Amygdala (tissue), 56 donors: ENCODE measurements around the gene CATSPERB.
"Not testable (repeated sequence)": the region's sequence is repeated elsewhere in the genome, so short reads cannot be mapped to it uniquely, and the experiment has no call there.

Experiments
- DNase-seq, 56 donors: peaks; one replicate each; lab custom pipeline; 2025; lab: John Stamatoyannopoulos, UW

The CATSPERB gene

GRCh38 chr14:91732859-91733477, 1.1 kb upstream of the CATSPERB start:
- no peak for DNase-seq

DNA sequence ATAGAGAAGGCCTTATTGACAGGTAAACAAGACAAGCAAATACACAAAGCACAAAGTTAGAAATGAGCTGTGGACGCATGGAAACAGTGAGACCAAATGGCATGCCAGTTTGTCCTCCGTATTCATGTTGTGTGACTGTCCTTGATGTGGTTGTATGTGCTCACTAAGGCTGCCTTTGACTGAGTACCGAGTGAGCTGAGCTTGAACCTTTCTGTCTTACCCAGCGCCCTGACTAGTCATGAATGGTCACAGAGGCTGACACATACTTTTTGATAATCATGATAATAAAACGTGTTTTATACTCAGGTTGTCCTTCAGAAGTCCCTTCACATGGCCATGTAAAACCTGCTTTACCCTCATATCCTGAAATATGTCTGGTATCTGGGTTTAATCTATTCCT, 553 bp upstream of the CATSPERB start:
- DNase-seq, result no peak

DNA sequence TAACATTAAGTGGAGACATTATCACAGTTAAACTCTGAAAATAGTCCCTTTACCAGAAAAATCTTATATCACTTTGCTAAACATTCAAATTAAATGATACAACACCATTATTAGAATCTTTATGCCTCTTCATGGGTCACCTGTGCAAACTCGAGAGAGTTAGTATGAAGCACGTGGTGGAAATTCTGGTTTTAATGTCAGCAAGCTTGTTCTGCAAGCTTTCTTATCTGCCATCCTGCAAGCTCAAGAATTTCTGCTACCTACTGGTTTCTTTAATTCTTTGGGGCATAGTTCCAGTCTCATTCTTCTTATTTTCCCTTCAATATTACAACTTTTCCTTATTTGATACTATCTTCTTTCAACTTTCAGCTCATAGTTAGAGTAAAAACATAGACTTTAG, 868 bp downstream of the CATSPERB start:
- no peak for DNase-seq

GRCh38 chr14:91729756-91730155, 2.1 kb downstream of the CATSPERB start:
- DNase-seq, result no peak

DNA sequence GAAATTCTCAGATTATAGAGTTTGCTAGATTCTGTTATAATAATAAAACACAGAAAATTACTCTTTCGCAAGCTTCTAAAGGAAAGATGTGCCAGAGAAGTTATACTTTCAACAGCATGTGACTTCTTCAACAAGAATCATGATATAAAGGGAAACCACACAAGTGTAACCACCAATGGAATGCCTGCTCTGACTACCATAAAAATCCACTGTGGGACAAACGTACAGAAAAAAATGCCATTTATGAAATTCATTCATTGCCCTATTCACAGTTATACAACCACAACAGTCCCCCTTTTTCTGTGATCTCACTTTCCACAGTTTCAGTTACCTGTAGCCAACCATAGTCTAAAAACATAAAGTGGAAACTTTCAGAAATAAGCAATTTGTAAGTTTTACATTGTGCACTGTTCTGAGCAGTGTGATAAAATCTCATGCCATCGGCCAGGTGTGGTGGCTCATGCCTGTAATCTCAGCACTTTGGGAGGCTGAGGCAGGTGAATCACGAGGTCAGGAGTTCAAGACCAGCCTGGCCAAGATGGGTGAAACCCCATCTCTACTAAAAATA, 3.2 kb downstream of the CATSPERB start:
- DNase-seq, result no peak

DNA sequence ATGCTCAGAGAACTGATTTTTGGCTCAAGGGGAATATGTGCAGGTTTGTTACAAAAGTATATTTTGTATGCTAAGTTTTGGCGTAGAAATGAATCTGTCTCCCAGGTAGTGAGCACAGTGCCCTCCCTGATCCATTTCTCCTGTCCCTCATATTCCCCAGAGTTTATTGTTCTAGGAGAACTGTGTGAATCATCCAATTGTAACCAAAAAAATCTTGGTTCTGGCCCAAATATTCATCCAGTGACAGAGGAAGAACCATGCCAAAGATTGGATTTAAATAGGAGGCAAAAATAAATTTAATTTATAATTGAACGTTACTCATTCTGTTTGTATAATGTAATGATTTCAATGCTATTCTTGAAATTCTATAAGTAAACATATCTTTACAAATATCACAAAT, 4.8 kb downstream of the CATSPERB start:
- no peak for DNase-seq

- no peak for DNase-seq
Measured at GRCh38 chr14:91723501-91723900, 8.4 kb downstream of the CATSPERB start.

- no peak for DNase-seq
Measured at GRCh38 chr14:91722386-91722785, 9.5 kb downstream of the CATSPERB start.

GRCh38 chr14:91719839-91720238, 12.0 kb downstream of the CATSPERB start:
- DNase-seq, result no peak

- DNase-seq, result no peak
Measured at GRCh38 chr14:91716999-91717398, 14.9 kb downstream of the CATSPERB start.

DNA sequence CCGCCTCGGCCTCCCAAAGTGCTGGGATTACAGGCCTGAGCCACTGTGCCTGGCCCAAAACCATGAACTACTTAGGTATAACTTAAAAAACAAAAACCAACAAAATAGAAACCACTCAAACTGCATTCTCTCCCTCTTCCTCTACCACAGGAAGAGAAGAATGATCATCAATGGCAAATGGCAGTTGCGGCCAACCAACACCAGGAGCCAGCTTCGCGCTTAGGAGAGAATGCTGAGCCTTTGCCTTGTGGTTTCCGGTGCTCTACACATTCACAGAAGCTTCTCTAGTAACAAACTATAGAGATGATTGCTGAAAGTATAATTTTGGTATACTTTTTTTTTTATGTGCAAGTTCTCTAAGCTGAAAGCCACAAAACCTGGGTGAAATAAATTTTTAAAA, 17.1 kb downstream of the CATSPERB start:
- DNase-seq, result no peak

GRCh38 chr14:91708795-91709194, 23.1 kb downstream of the CATSPERB start:
- no peak for DNase-seq

- no peak for DNase-seq
Measured at GRCh38 chr14:91706996-91707395, 24.9 kb downstream of the CATSPERB start.

- DNase-seq, result no peak
Measured at GRCh38 chr14:91694643-91695042, 37.2 kb downstream of the CATSPERB start.

DNA sequence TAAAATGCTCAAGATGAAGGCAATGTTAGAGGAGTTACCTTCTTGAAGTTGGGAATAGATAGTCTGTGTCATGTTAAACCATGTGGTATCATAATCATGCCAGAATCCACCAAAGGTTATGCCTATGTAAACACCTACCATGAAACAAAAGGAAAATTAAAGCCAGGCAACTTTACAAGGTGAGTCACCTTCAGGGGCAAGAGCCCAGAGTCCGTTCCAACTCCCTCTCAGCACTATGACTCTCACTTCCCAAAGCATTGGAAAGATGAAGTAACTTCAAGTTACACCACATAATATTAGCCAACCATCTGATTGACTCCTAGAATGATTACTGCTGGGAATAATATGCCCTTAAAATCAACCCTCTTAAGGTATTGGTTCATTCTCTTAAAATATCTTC, 38.5 kb downstream of the CATSPERB start:
- no peak for DNase-seq

DNA sequence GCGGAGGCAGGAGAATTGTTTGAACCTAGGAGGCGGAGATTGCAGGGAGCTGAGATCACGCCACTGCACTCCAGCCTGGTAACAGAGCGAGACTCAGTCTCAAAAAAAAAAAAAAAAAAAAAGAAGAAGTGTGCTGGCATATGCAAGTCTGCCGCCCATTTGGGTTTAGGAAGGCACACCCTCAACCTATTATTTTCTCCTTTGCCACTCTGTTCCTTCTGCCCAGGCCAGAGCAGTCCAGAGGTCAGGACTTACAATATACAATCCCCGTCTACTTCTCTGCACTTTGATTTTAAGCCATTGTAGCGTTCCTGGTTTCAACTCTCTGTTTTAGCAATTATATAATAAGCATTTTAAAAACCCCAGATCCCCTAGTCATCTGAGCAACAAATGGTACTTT, 39.8 kb downstream of the CATSPERB start:
- DNase-seq, result no peak

GRCh38 chr14:91689608-91690007, 42.3 kb downstream of the CATSPERB start:
- DNase-seq, result no peak

DNA sequence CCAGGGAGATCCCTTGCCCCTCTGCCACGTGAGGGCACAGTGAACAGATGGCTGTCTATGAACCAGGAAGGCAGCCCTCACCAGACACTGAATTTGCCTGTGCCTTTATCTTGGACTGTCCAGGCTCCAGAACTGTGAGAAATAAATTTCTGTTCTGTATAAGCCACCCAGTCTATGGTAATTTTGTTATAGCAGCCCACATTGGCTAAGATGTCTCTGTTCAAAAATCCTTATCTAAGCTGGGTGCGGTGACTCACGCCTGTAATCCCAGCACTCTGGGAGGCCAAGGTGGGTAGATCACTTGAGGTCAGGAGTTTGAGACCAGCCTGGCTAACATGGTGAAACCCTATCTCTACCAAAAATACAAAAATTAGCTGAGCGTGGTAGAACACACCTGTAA, 44.5 kb downstream of the CATSPERB start:
- DNase-seq, result not testable (repeated sequence)

DNA sequence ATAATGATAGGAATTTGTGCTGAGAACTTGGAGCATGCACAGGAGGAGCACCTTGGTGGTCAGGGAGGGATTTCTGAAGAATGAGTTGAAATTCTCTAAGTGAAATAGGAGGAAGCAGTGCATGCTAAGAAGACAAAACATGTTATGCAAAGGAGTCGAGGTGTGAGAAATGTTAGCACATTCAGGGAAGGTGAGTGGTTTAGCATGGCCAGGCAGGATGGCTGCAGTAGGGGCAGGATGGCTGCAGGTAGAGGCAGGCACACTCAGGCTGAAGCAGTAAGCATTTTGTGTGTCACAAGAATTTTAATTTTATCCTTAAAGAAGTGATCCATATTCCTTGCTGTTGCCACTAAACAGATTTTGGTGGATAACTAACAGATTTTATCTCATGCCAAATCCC, 46.3 kb downstream of the CATSPERB start:
- DNase-seq, result no peak

DNA sequence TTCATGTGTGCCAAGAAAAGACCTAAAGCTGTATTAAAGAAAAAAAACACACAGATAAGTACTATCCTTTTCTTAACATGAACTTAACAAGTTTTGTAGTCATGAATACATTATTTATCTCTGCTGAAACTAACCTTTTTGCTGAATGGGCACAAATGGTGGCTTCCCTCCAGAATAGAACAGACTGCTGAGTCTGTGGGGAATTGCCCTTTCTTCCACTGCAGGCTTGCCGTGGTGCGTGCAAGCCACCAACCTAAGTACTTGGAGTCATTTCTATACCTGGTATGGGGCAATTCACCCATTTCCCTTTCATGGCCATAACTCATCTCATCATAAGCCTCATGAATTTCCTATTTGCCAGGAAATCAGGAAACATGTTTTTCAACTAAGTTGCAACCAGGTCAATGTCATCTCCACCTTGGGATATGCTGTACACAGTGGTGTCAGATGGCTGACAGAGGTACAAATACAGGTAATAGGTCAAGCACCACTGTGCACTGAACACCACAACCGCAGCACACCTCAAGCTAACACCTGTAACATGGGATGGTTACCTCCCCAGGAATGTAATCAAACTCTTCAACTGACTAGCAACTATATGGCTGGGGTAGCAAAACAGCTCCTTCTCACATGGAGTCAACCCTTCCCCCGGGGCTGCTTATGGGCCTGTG, 49.9 kb downstream of the CATSPERB start:
- DNase-seq, result no peak

DNA sequence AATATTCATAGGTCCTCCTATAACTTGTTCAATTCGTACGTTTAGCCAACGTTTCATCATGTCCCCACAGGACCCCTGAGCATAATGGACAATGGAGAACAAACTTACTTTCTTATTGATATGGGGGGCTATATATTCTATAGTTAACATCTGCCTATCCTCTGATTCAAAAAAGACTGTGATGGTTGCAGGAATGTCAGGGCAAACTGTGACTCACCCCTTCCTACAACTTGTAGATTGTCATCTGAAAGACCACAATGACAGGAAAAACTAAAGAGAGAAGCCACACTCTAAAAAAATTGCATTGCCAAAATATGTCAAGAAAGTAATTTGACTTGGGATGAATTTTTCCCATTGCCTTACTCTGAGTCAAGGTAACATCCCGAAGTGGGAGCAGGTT, 50.8 kb downstream of the CATSPERB start:
- no peak for DNase-seq

GRCh38 chr14:91679273-91679672, 52.6 kb downstream of the CATSPERB start:
- DNase-seq, result no peak
